Psoas muscle (tissue), 8 donors: ENCODE measurements around the gene EYS. TPM values are rescaled to one million over a fixed set of nuclear protein-coding genes. Genes with fewer than 3 reads are reported as not detected.
"Not testable (repeated sequence)": the region's sequence is repeated elsewhere in the genome, so short reads cannot be mapped to it uniquely, and the experiment has no call there.

Source experiments
- ATAC-seq, 4 donors: fragments of 200-7000 bp; cut with Tn5 transposase; one replicate each; pipeline ENCODE4 v1.9.1; 2020; ENCODE audit warnings: moderate library complexity in 3 of 4, mild to moderate bottlenecking in 2 of 4
- DNase-seq, 2 donors: peaks; one replicate each; pipeline ENCODE4 v3.0.0-alpha.2; 2020
- H3K27ac ChIP-seq: fragments of 200-600 bp; one replicate; pipeline ENCODE4 v1.8.0; 2022
- H3K27me3 ChIP-seq, 3 donors: fragments of 200-600 bp in 1 of 3; one replicate each; pipeline versions ENCODE4 v1.6.1 to v1.8.0; 2013 to 2022; ENCODE audit warnings: low read length in 2 of 3, mild to moderate bottlenecking in 2 of 3, moderate library complexity in 1 of 3; ENCODE audit not compliant: insufficient read depth in 3 of 3
- H3K36me3 ChIP-seq, 2 donors: fragments of 200-600 bp in 1 of 2; one replicate each; pipeline versions ENCODE4 v1.6.1 to v1.8.0; 2013 to 2022; ENCODE audit warnings: low read depth in 1 of 2, mild to moderate bottlenecking in 1 of 2, moderate library complexity in 1 of 2; ENCODE audit not compliant: insufficient read depth in 1 of 2
- H3K4me1 ChIP-seq: fragments of 200-600 bp; one replicate; pipeline ENCODE4 v1.8.0; 2022
- H3K4me3 ChIP-seq: fragments of 200-600 bp; one replicate; pipeline ENCODE4 v1.8.0; 2022; ENCODE audit warnings: mild to moderate bottlenecking
- H3K9me3 ChIP-seq: fragments of 200-600 bp; one replicate; pipeline ENCODE4 v1.8.0; 2022
- WGBS, 3 donors: extraction: QIAGEN DNeasy Blood & Tissue Kit; methylation state at CpG; one replicate each; pipeline versions ENCODE4 v1.1.6 to v1.1.7; 2013; 5-methylcytosine and 5-hydroxymethylcytosine counted together
- intact Hi-C, 2 donors: fragments of 100-400 bp; cut with DNase I; formaldehyde crosslinking; loops; one replicate each; pipeline versions ENCODE4 v1.11.0 to v1.14.2; 2022
- polyA plus RNA-seq, 3 donors: library from polyadenylated mRNA; stranded (reverse); fragments of 200-250 nt; gene quantifications; one replicate each; pipeline ENCODE4 v1.2.3, GENCODE V29; 2013
- total RNA-seq, 4 donors: library from RNA; stranded (reverse); fragmentation: NEBNext Ultra II Directional in 2 of 4; extraction: Animal tissue kit (Norgen Biotek cat#: 25700) in 2 of 4; gene quantifications; one replicate each; pipeline versions ENCODE4 v1.2.1 to v1.2.4, GENCODE V29; 2021 to 2023
- TF ChIP-seq, protein P1 (sequence below): fragments of 200-600 bp; IDR thresholded peaks from one replicate; pipeline ENCODE4 v1.8.0; 2022; ENCODE audit warnings: antibody characterized with exemption
- donor health status: healthy with polysubstance abuse.
- donor health status: DM: no; HTN: no; CAD: no; lungs with moderate emphysema.
- donor health status: Bipolar disorder and iron deficiency.
- donor health status: healthy.
- donor health status: DM: yes; HTN: yes; CAD: no.
- donor health status: DM: no; HTN: no; CAD: no.
- donor health status: DM: no; HTN: no; CAD: no.
- donor health status: DM: yes; HTN: yes; CAD: no.

Gene EYS
- total and polyA plus RNA-seq, 7 donors, result under 0.01 TPM; not detected in 6

DNA sequence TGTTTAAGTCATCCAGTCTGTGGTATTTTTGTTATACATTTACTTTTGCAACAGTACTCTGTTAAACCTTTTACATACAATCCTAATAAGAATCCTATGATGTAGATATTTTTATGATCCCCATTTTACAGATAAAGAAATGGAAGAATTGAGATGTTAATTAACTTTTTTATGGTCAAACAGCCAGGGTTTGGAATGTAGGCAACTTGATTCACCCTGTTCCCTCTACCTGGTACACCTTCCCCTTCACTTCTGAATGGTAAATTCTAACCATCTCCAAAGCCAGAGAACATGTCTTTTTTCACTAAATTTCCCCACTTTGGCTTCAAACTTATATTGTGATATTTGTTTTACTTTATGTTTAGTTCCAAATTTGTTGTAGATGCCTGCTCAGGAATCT is 1771.3 kb downstream of the EYS start:
- no peak for DNase-seq
- no peaks in the 10 kb centered on the region for H3K4me1 ChIP-seq
- no peaks in the 10 kb centered on the region for H3K27me3 ChIP-seq
- no peak for ATAC-seq
- no peaks in the 10 kb centered on the region for H3K36me3 ChIP-seq
- intact Hi-C loops, result no loop called here
- no peaks in the 10 kb centered on the region for H3K9me3 ChIP-seq
- no peak overlapping the region for H3K27ac ChIP-seq
- H3K4me3 ChIP-seq, result no peak overlapping the region
- TF ChIP-seq, protein P1, sequence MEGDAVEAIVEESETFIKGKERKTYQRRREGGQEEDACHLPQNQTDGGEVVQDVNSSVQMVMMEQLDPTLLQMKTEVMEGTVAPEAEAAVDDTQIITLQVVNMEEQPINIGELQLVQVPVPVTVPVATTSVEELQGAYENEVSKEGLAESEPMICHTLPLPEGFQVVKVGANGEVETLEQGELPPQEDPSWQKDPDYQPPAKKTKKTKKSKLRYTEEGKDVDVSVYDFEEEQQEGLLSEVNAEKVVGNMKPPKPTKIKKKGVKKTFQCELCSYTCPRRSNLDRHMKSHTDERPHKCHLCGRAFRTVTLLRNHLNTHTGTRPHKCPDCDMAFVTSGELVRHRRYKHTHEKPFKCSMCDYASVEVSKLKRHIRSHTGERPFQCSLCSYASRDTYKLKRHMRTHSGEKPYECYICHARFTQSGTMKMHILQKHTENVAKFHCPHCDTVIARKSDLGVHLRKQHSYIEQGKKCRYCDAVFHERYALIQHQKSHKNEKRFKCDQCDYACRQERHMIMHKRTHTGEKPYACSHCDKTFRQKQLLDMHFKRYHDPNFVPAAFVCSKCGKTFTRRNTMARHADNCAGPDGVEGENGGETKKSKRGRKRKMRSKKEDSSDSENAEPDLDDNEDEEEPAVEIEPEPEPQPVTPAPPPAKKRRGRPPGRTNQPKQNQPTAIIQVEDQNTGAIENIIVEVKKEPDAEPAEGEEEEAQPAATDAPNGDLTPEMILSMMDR, result no peak

DNA sequence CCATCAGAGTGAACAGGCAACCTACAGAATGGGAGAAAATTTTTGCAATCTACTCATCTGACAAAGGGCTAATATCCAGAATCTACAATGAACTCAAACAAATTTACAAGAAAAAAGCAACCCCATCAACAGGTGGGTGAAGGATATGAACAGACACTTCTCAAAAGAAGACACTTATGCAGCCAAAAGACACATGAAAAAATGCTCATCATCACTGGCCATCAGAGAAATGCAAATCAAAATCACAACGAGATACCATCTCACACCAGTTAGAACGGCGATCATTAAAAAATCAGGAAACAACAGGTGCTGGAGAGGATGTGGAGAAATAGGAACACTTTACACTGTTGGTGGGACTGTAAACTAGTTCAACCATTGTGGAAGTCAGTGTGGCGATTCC is 1773.1 kb downstream of the EYS start:
- H3K27me3 ChIP-seq, ATAC-seq, H3K4me3 ChIP-seq, H3K36me3 ChIP-seq, H3K9me3 ChIP-seq, DNase-seq, H3K4me1 ChIP-seq, H3K27ac ChIP-seq, intact Hi-C loops: not testable (repeated sequence)
- 74 to 100% (median 83%) methylated on average over 3 of the region's 4 CpGs for WGBS, 3 donors

DNA sequence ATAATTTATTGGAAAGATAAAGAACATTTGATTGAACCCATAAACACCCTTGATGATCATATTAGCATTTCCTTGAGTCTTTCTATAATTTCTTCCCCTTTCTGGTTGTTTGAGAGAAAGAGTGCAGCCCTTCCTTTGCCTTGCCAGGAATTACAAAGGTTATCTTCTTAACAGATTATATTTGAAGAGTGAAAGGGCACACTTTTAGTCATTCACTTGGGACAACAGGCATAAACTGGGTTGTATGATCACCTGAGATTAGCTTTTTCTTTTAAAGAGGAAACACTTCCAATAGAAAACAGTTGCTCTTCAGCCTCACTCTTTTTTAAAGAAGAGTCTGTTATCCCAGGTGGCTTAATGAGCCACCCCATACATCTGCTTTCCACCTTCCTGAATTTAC is 1776.2 kb downstream of the EYS start:
- H3K27ac ChIP-seq, result no peak overlapping the region
- H3K4me1 ChIP-seq, result no peaks in the 10 kb centered on the region
- no peaks in the 10 kb centered on the region for H3K27me3 ChIP-seq
- no peak for ATAC-seq
- no peaks in the 10 kb centered on the region for H3K36me3 ChIP-seq
- no peak overlapping the region for H3K4me3 ChIP-seq
- intact Hi-C loops, result no loop called here
- no peaks in the 10 kb centered on the region for H3K9me3 ChIP-seq
- no peak for DNase-seq
- TF ChIP-seq, protein P1, result no peak

DNA sequence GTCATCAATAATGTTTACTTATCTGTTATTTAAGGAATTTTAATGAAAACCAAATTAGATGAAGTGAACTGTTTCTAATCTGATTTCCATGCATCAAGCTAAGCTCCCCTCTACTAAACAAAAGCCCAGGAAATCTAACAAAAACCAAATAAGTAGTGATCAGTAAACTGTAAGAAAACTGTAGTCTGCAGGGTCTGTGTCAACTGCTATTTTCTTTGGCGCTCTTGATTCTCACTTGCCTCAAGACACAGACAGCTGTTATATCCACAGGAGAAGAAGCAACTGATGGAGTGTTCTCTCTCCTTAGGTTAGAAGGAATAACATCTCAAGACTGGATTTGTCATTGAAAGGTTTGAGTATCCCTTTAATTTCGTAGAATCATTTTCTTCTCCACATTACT is 1777.9 kb downstream of the EYS start:
- Histone ChIP-seq H3K27ac (no peak overlapping the region), H3K9me3 (no peaks in the 10 kb centered on the region), H3K27me3 (no peaks in the 10 kb centered on the region), H3K4me1 (no peaks in the 10 kb centered on the region), H3K36me3 (no peaks in the 10 kb centered on the region), H3K4me3 (no peak overlapping the region)
- no peak for ATAC-seq
- intact Hi-C loops, result no loop called here
- DNase-seq, result no peak
- TF ChIP-seq, protein P1, result no peak
- WGBS, 3 donors, result 71 to 76% (median 74%) methylated on average over 2 of the region's 2 CpGs

DNA sequence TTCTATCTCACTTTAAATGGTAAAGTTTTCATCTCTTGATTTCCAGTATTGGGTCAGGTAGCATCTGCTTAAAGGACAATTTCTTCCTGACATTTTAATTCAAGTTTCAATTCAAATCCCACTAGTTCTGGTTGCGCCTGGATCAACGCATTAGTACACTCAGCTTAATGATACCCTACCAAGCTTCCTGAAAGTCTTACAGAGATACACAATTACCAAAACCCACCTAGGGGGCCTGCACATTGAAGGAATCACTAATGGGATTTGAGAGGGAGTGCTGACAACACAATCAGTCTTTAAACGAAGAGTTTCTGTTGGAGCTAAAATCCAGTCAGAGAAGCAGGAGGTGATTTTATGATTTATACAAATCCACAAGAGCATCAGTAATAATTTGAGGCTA is 1778.4 kb downstream of the EYS start:
- Histone ChIP-seq H3K9me3 (no peaks in the 10 kb centered on the region), H3K4me3 (no peak overlapping the region), H3K27ac (no peak overlapping the region), H3K4me1 (no peaks in the 10 kb centered on the region), H3K27me3 (no peaks in the 10 kb centered on the region), H3K36me3 (no peaks in the 10 kb centered on the region)
- DNase-seq, result no peak
- no peak for ATAC-seq
- intact Hi-C loops, result no loop called here
- 79 to 81% (median 80%) methylated on average over 3 of the region's 3 CpGs for WGBS, 3 donors
- TF ChIP-seq, protein P1, result no peak
